Hepatocyte (in vitro differentiated cells): ENCODE data around the gene RYR3. TPM values are rescaled to one million over a fixed set of nuclear protein-coding genes. Genes with fewer than 3 reads are reported as not detected.

Experiments used
- DNase-seq: peaks from one replicate; pipeline ENCODE4 v3.0.0-alpha.2; 2016; ENCODE audit warnings: low spot score
- H2AFZ ChIP-seq: fragments of 200-600 bp; sonication (generic); 2 replicates; pipeline ENCODE4 v1.6.0; 2016; ENCODE audit warnings: antibody characterized with exemption, mild to moderate bottlenecking
- H3K27ac ChIP-seq: fragments of 200-600 bp; sonication (generic); 2 replicates; pipeline ENCODE4 v1.5.1; 2016; ENCODE audit warnings: mild to moderate bottlenecking
- H3K27me3 ChIP-seq: fragments of 200-600 bp; sonication (generic); 2 replicates; pipeline ENCODE4 v1.6.1; 2016
- H3K36me3 ChIP-seq: fragments of 200-600 bp; sonication (generic); replicated peaks from 2 replicates; pipeline ENCODE4 v1.5.1; 2016; ENCODE audit warnings: low read depth; ENCODE audit not compliant: insufficient read depth
- H3K4me1 ChIP-seq: fragments of 200-600 bp; sonication (generic); 2 replicates; pipeline ENCODE4 v1.5.1; 2016; ENCODE audit warnings: mild to moderate bottlenecking, moderate library complexity; ENCODE audit not compliant: insufficient read depth
- H3K4me2 ChIP-seq: fragments of 200-600 bp; sonication (generic); 2 replicates; pipeline ENCODE4 v1.6.0; 2016
- H3K4me3 ChIP-seq: fragments of 200-600 bp; sonication (generic); 2 replicates; pipeline ENCODE4 v1.5.1; 2016; ENCODE audit warnings: mild to moderate bottlenecking
- H3K79me2 ChIP-seq: fragments of 200-600 bp; sonication (generic); 2 replicates; pipeline ENCODE4 v1.6.0; 2017; ENCODE audit warnings: mild to moderate bottlenecking
- H3K9me2 ChIP-seq: fragments of 200-600 bp; sonication (generic); replicated peaks from 2 replicates; pipeline ENCODE4 v1.6.0; 2017; ENCODE audit warnings: mild to moderate bottlenecking; ENCODE audit not compliant: insufficient read depth
- H3K9me3 ChIP-seq: fragments of 200-600 bp; sonication (generic); 2 replicates; pipeline ENCODE4 v1.5.1; 2016; ENCODE audit warnings: low read depth, mild to moderate bottlenecking
- H4K20me1 ChIP-seq: fragments of 200-600 bp; sonication (generic); 2 replicates; pipeline ENCODE4 v1.6.0; 2016; ENCODE audit warnings: mild to moderate bottlenecking; ENCODE audit not compliant: insufficient read depth, poor library complexity, severe bottlenecking
- CTCF ChIP-seq: fragments of 200-600 bp; sonication (generic); IDR thresholded peaks from 2 replicates; pipeline ENCODE4 v1.5.1; 2016; ENCODE audit warnings: antibody characterized with exemption, mild to moderate bottlenecking; ENCODE audit not compliant: poor library complexity
- EZH2 ChIP-seq: fragments of 200-600 bp; sonication (generic); IDR thresholded peaks from 2 replicates; pipeline ENCODE4 v1.6.1; 2016; ENCODE audit warnings: antibody characterized with exemption, mild to moderate bottlenecking, borderline replicate concordance
- EZH2phosphoT487 ChIP-seq: fragments of 200-600 bp; sonication (generic); IDR thresholded peaks from one replicate; pipeline ENCODE4 v1.6.1; 2018; ENCODE audit warnings: antibody characterized with exemption, mild to moderate bottlenecking, low read depth, moderate library complexity; ENCODE audit not compliant: unreplicated experiment, severe bottlenecking
- WGBS: methylation state at CpG from one replicate; pipeline ENCODE4 v1.1.6; 2016; ENCODE audit warnings: low lambda C conversion rate; ENCODE audit errors: missing lambda C conversion rate; 5-methylcytosine and 5-hydroxymethylcytosine counted together
- polyA plus RNA-seq: library from polyadenylated mRNA; unstranded; fragments of >200 nt; fragmentation: Nextera tagmentation; extraction: Ambion mirVana; gene quantifications from 2 replicates; pipeline ENCODE4 v1.2.1, GENCODE V29; 2016
- total RNA-seq: library from RNA; depleted of rRNA; stranded (reverse); fragments of >200 nt; gene quantifications from 2 replicates; pipeline ENCODE4 v1.2.3, GENCODE V29; 2014

The RYR3 gene
- total and polyA plus RNA-seq, 2 experiments from 2014 or later: 0.36 to 0.37 TPM

- Histone ChIP-seq H3K4me3 (no peak overlapping the region), H4K20me1 (no peaks in the 10 kb centered on the region), H3K27me3 (peaks cover 50% of the 10 kb centered on the region), H3K4me1 (no peaks in the 10 kb centered on the region), H3K79me2 (no peaks in the 10 kb centered on the region), H3K4me2 (no peak overlapping the region), H3K36me3 (no peaks in the 10 kb centered on the region), H3K9me2 (no peaks in the 10 kb centered on the region), H3K9me3 (no peaks in the 10 kb centered on the region), H3K27ac (no peak overlapping the region), H2AFZ (no peak overlapping the region)
- no peak for DNase-seq
- 50% methylated on average over 1 of the region's 1 CpG for WGBS
- TF ChIP-seq EZH2 (no peak), EZH2phosphoT487 (no peak), CTCF (no peak)
Measured at GRCh38 chr15:33313491-33313890, 2.7 kb downstream of the RYR3 start.

- Histone ChIP-seq H3K27ac (no peak overlapping the region), H3K27me3 (peaks cover 49% of the 10 kb centered on the region)
Measured at GRCh38 chr15:33314069-33314468, 3.3 kb downstream of the RYR3 start.

GRCh38 chr15:33315044-33315443 lies 4.3 kb downstream of the RYR3 start:
- no peaks in the 10 kb centered on the region for H4K20me1 ChIP-seq
- no peaks in the 10 kb centered on the region for H3K4me1 ChIP-seq
- H3K4me2 ChIP-seq: no peak overlapping the region
- H3K27me3 ChIP-seq: peaks cover 40% of the 10 kb centered on the region
- H3K79me2 ChIP-seq: no peaks in the 10 kb centered on the region
- 68% methylated on average over 7 of the region's 7 CpGs for WGBS
- no peak overlapping the region for H2AFZ ChIP-seq
- H3K36me3 ChIP-seq: no peaks in the 10 kb centered on the region
- TF ChIP-seq EZH2phosphoT487 (no peak), EZH2 (no peak), CTCF (no peak)
- H3K9me3 ChIP-seq: no peaks in the 10 kb centered on the region
- DNase-seq: no peak
- no peak overlapping the region for H3K27ac ChIP-seq
- no peak overlapping the region for H3K4me3 ChIP-seq
- H3K9me2 ChIP-seq: no peaks in the 10 kb centered on the region

More at GRCh38 chr15:33314069-33314468, 3.3 kb downstream of the RYR3 start:
- H3K4me3 ChIP-seq: no peak overlapping the region
- no peaks in the 10 kb centered on the region for H3K79me2 ChIP-seq
- H4K20me1 ChIP-seq: no peaks in the 10 kb centered on the region
- DNase-seq: no peak
- no peaks in the 10 kb centered on the region for H3K36me3 ChIP-seq
- no peak overlapping the region for H3K4me2 ChIP-seq
- no peaks in the 10 kb centered on the region for H3K4me1 ChIP-seq
- no peaks in the 10 kb centered on the region for H3K9me2 ChIP-seq
- WGBS: 78% methylated on average over 5 of the region's 5 CpGs
- no peak overlapping the region for H2AFZ ChIP-seq
- no peaks in the 10 kb centered on the region for H3K9me3 ChIP-seq
- TF ChIP-seq EZH2 (no peak), CTCF (no peak), EZH2phosphoT487 (no peak)

GRCh38 chr15:33317896-33318295 lies 7.1 kb downstream of the RYR3 start:
- Histone ChIP-seq H2AFZ (no peak overlapping the region), H3K4me1 (no peaks in the 10 kb centered on the region), H3K27ac (no peak overlapping the region), H4K20me1 (no peaks in the 10 kb centered on the region), H3K9me3 (no peaks in the 10 kb centered on the region), H3K4me3 (no peak overlapping the region), H3K9me2 (no peaks in the 10 kb centered on the region), H3K79me2 (no peaks in the 10 kb centered on the region), H3K36me3 (no peaks in the 10 kb centered on the region), H3K4me2 (no peak overlapping the region), H3K27me3 (peaks cover 13% of the 10 kb centered on the region)
- DNase-seq: no peak
- TF ChIP-seq CTCF (no peak), EZH2phosphoT487 (no peak), EZH2 (no peak)
